ENCODE results near the gene ATP1B3. TPM values are rescaled to one million over a fixed set of nuclear protein-coding genes. Genes with fewer than 3 reads are reported as not detected.

The ATP1B3 gene
- total RNA-seq, 1 donor from 2014 or later = 66.5 TPM

DNA sequence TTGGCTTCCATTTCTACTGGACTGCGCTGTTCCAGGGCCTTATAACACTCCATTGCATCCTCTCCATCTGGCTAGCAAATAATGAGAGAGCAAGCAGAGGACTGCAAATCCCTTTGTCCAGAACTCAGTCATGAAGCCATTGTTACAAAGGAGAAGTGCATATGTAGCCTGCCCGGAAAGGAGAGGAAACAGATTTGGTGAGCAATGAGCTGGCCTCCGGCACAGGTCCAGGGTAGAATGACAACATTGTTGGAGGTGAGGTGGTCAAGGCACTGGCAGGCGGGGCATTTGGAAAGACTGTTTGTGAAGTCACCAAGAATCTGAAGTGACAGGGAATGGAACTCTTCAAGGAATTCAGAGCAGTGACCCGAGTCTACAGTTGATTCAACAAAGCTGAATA is 25.0 kb upstream of the ATP1B3 start:
- no peak overlapping the region for H3K4me3 ChIP-seq (ENCODE audit: low read depth, low read length)
- DNase-seq (ENCODE audit: low read depth) = no peak
- TF ChIP-seq, protein P1, sequence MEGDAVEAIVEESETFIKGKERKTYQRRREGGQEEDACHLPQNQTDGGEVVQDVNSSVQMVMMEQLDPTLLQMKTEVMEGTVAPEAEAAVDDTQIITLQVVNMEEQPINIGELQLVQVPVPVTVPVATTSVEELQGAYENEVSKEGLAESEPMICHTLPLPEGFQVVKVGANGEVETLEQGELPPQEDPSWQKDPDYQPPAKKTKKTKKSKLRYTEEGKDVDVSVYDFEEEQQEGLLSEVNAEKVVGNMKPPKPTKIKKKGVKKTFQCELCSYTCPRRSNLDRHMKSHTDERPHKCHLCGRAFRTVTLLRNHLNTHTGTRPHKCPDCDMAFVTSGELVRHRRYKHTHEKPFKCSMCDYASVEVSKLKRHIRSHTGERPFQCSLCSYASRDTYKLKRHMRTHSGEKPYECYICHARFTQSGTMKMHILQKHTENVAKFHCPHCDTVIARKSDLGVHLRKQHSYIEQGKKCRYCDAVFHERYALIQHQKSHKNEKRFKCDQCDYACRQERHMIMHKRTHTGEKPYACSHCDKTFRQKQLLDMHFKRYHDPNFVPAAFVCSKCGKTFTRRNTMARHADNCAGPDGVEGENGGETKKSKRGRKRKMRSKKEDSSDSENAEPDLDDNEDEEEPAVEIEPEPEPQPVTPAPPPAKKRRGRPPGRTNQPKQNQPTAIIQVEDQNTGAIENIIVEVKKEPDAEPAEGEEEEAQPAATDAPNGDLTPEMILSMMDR (conservative IDR thresholded peaks at IDR 0.05; ENCODE audit: low read depth, low read length) = no peak

DNA sequence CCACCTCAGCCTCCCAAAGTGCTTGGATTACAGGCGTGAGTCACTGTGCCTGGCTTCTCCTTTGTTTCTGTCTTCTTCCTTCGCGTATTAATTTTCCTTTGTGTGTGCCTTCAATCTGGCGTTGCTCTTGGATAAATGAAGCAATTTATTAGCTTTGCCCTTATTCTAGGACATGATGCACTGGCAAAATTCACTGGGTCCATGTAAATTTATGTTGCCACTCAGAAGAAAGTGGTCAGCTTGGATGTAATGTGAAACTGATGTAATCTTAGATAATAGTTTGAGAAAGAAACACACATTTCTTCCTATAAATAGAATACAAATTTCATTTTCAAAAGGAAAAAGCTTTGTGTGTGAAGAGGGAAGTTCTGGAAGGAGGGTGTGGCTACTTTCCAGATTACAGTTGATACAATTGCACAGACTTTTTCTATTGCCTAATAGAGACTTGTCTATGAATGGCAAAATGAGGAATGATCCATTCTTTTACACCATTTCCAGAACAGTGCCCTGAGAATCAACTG is 23.3 kb upstream of the ATP1B3 start:
- no peak for DNase-seq (ENCODE audit: low read depth)
- H3K4me3 ChIP-seq (ENCODE audit: low read depth, low read length) = no peak overlapping the region
- TF ChIP-seq, protein P1 (conservative IDR thresholded peaks at IDR 0.05; ENCODE audit: low read depth, low read length) = no peak

DNA sequence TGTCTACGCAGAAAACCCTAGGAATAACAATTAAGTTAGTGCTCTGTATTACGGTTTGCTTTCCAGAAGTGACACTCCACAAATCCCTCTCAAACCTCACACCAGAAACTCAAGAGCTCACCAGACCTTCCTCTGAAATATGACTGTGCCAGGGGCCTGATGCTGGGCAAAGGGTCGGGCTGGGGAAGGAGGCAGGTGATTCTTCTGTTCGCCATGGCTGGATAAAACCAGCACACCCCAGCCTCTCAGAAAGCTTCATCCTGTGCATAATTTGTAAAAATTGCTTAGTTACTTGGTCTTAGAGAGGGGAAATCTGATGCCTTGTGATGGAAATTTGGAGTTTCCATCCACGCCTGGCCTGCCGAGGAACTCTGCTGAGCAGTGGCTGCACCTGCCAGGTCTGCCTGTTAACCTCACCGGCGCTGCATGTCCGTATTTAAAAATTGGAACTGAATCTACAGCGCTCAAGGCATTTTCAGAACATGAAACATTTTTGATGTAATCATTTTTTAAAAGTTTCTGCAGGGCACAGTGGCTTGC is 22.7 kb upstream of the ATP1B3 start:
- H3K4me3 ChIP-seq (ENCODE audit: low read depth, low read length) = no peak overlapping the region
- TF ChIP-seq, protein P1 (conservative IDR thresholded peaks at IDR 0.05; ENCODE audit: low read depth, low read length) = no peak
- DNase-seq (ENCODE audit: low read depth) = no peak

DNA sequence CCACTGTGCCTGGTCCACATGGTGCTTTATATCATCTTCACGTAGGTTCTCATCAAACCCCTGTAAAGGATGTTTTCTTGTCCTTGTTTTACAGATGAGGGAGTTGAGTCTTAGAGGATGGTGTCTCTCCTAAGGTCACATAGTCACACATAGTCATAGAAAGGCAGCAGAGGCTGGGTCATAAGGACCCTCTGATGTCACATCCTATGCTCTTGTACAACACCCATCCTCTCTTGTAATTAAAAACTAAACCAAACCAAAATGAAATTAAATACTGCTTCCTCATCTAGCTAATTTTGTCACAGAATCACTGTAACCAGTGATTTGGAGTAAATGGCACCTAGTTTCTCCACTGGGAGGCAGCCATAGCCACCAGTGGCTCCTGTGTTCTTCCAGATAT is 21.8 kb upstream of the ATP1B3 start:
- no peak overlapping the region for H3K4me3 ChIP-seq (ENCODE audit: low read depth, low read length)

DNA sequence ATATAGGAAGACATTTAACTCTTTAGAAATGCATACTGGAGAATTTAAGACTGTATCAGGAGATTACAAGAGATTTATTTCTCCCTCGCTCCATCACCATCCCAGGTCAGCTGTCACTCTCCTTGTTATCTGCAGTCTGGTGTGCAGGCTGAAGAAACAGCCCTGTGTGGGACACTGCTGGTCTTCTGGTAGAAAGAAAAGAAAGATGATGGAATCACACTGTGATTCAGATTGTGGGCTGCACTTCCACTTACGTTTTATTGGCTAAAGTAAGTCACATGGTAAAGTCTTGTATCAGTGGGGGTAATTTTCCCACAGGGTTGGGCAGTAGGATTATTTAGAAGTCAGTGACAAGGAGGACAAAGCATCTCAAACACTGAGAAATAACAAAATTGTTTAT is 18.1 kb upstream of the ATP1B3 start:
- TF ChIP-seq, protein P1 (conservative IDR thresholded peaks at IDR 0.05; ENCODE audit: low read depth, low read length) = no peak
- no peak overlapping the region for H3K4me3 ChIP-seq (ENCODE audit: low read depth, low read length)
- DNase-seq (ENCODE audit: low read depth) = no peak

More for the DNA sequence above, 21.8 kb upstream of the ATP1B3 start:
- no peak for DNase-seq (ENCODE audit: low read depth)
- TF ChIP-seq, protein P1 (conservative IDR thresholded peaks at IDR 0.05; ENCODE audit: low read depth, low read length) = no peak

DNA sequence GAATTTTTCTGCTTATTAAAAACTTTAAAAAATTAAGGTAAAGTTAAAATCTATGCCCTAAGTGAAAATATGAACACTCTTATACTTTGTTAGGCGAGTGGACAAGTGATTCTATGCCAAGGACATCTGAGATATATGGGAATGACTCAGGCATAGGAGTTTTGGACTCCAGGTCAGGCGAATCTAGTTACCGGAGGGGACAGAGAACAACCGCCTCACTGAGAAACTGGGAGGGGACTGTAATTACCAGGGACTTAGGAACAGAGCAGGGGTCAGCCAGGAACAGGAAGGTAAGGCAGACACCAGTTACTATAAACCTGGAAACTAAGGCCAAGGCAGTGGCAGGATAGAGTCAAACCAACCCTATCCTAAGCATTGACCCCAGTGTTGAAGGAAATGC is 16.8 kb upstream of the ATP1B3 start:
- no peak for DNase-seq (ENCODE audit: low read depth)
- H3K4me3 ChIP-seq (ENCODE audit: low read depth, low read length) = no peak overlapping the region
- TF ChIP-seq, protein P1 (conservative IDR thresholded peaks at IDR 0.05; ENCODE audit: low read depth, low read length) = no peak

DNA sequence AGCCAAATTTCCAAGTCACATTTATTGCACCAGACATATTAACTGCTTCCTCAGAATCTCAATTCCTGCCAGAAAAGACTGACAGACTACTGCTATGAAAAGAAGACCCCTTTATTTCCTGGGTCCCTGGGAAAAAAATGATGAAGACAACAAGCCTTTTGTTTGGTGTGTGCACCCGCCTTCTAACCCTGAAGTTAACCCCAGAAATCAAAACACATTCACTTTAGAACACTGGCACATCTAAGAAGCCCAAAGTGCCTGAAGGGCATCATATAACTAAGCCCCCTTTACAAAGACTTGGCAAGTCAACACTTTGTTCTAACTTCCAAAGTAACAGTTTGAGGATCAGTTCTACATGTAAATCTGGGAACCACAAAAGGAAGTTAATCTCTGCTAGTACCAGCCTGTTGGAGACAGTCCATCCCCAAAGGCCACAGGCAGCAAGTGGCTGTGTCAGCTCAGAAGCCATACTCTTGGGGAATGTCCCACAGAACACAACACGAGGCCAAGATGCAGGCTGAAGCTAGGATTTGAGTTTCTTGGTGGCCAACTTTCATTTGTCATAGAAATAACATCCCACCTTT is 16.3 kb upstream of the ATP1B3 start:
- TF ChIP-seq, protein P1 (conservative IDR thresholded peaks at IDR 0.05; ENCODE audit: low read depth, low read length) = no peak
- DNase-seq (ENCODE audit: low read depth) = no peak
- H3K4me3 ChIP-seq (ENCODE audit: low read depth, low read length) = no peak overlapping the region
